K562 (cell line): ENCODE measurements around the gene DCLK2. TPM values are rescaled to one million over a fixed set of nuclear protein-coding genes. Genes with fewer than 3 reads are reported as not detected.
A peak's percentile ranks its signal among the peaks of the same experiment; 100 is the strongest.

ENCODE experiments used
- ATAC-seq: fragments of 200-7000 bp; cut with Tn5 transposase; 3 replicates; pipeline ENCODE4 v1.9.1; 2020; ENCODE audit warnings: moderate library complexity
- BruUV-seq: library from RNA; stranded (reverse); fragments of 400-500 nt; replicated peaks from 2 replicates; lab custom pipeline; 2021; lab: Mats Ljungman, UMichigan
- CTCF ChIA-PET: fragments of 300-600 bp; formaldehyde crosslinking; extraction: SDS; loops from one replicate; lab custom pipeline; 2021; ENCODE audit warnings: low intra/inter-chr PET ratio; lab: Yijun Ruan, JAX
- POLR2A ChIA-PET: fragments of 300-600, 350-650 bp; sonication (Branson Sonifier 250); formaldehyde crosslinking; extraction: SDS; loops from one replicate; lab custom pipeline; 2021; ENCODE audit warnings: antibody characterized with exemption, inconsistent platforms; lab: Yijun Ruan, JAX
- DNase-seq, 4 experiments: peaks; one replicate each; pipeline versions ENCODE4 v3.0.0 to v3.0.0-alpha.2; 2011 to 2018; ENCODE audit warnings: low spot score in 3 of 4, mixed read lengths in 3 of 4; ENCODE audit errors: extremely low read depth in 1 of 4
- FAIRE-seq: peaks from 2 replicates; lab custom pipeline; 2011; peaks lifted over from hg19 to GRCh38; lab: Jason Lieb, UNC
- H2AFZ ChIP-seq: 2 replicates; pipeline ENCODE4 v1.6.0; 2011; ENCODE audit warnings: low read depth, low read length, control low read depth, inconsistent platforms
- H3K27ac ChIP-seq: fragments of 200-600 bp; 3 replicates; pipeline ENCODE4 v1.8.0; 2011; ENCODE audit warnings: low read depth, mild to moderate bottlenecking, control low read depth, inconsistent platforms, low read length, moderate library complexity, mixed read lengths; ENCODE audit errors: extremely low read depth
- H3K27me3 ChIP-seq, 2 experiments: fragments of 300-600 bp in 1 of 2; 2 replicates in 1 of 2; 3 replicates in 1 of 2; pipeline versions ENCODE4 v1.6.0 to v1.8.0; 2011; ENCODE audit warnings: inconsistent platforms in 2 of 2, low read length in 2 of 2, mild to moderate bottlenecking in 1 of 2, mixed read lengths in 1 of 2, moderate library complexity in 1 of 2; ENCODE audit not compliant: control insufficient read depth in 2 of 2, insufficient read depth in 2 of 2
- H3K36me3 ChIP-seq: fragments of 300-600 bp; 3 replicates; pipeline ENCODE4 v1.8.0; 2011; ENCODE audit warnings: mild to moderate bottlenecking, low read length, inconsistent platforms; ENCODE audit not compliant: control insufficient read depth, insufficient read depth
- H3K4me1 ChIP-seq, 2 experiments: fragments of 200-600 bp in 1 of 2; replicated peaks in 1 of 2; 2 replicates in 1 of 2; 3 replicates in 1 of 2; pipeline versions ENCODE4 v1.5.1 to v1.8.0; 2011; ENCODE audit warnings: inconsistent platforms in 2 of 2, low read length in 2 of 2, mild to moderate bottlenecking in 1 of 2, mixed read lengths in 1 of 2, moderate library complexity in 1 of 2; ENCODE audit not compliant: control insufficient read depth in 2 of 2, insufficient read depth in 2 of 2
- H3K4me2 ChIP-seq: 2 replicates; pipeline ENCODE4 v1.6.1; 2011; ENCODE audit warnings: low read length, control low read depth, inconsistent platforms, mixed read lengths; ENCODE audit not compliant: insufficient read depth
- H3K4me3 ChIP-seq: fragments of 200-600 bp; sonication (generic), shearing (Covaris generic); 2 replicates; pipeline ENCODE4 v1.5.1; 2016; ENCODE audit warnings: control low read depth, inconsistent platforms
- H3K79me2 ChIP-seq: fragments of 200-600 bp; 3 replicates; pipeline ENCODE4 v1.8.0; 2011; ENCODE audit warnings: low read length, inconsistent platforms; ENCODE audit not compliant: control insufficient read depth, insufficient read depth
- H3K9ac ChIP-seq, 2 experiments: 2 replicates each; pipeline versions ENCODE4 v1.6.0 to v1.6.1; 2011; ENCODE audit warnings: low read depth in 2 of 2, low read length in 2 of 2, control low read depth in 1 of 2, inconsistent platforms in 1 of 2, mild to moderate bottlenecking in 1 of 2, mixed read lengths in 1 of 2; ENCODE audit not compliant: insufficient read depth in 1 of 2
- H3K9me1 ChIP-seq: one replicate; pipeline ENCODE4 v1.6.0; 2011; ENCODE audit warnings: inconsistent platforms, mild to moderate bottlenecking, low read length, moderate library complexity; ENCODE audit not compliant: control insufficient read depth, insufficient read depth
- H3K9me3 ChIP-seq: replicated peaks from 2 replicates; pipeline ENCODE4 v1.5.1; 2011; ENCODE audit warnings: low read depth, low read length, inconsistent platforms; ENCODE audit not compliant: control insufficient read depth, insufficient read depth
- H4K20me1 ChIP-seq: replicated peaks from 2 replicates; pipeline ENCODE4 v1.6.1; 2011; ENCODE audit warnings: low read length, inconsistent platforms, mixed read lengths; ENCODE audit not compliant: control insufficient read depth, insufficient read depth
- GABPA ChIP-seq: fragments of 200-800 bp; sonication (Bioruptor generic); conservative IDR thresholded peaks from 2 replicates; pipeline ENCODE4 v1.6.1; 2016; ENCODE audit warnings: low read depth, missing genetic modification characterization, missing compliant biosample characterization
- ZNF121 ChIP-seq: sonication (generic); formaldehyde crosslinking; conservative IDR thresholded peaks from 2 replicates; pipeline ENCODE4 v1.8.0; 2022; ENCODE audit warnings: missing genetic modification reagents
- WGBS: fragments of 100-300 bp; shearing (Covaris generic); methylation state at CpG from one replicate; pipeline ENCODE4 v1.1.6; 2016; ENCODE audit warnings: low coverage, mixed read lengths; ENCODE audit not compliant: insufficient coverage; ENCODE audit errors: missing lambda C conversion rate; 5-methylcytosine and 5-hydroxymethylcytosine counted together
- in situ Hi-C: fragments of 300-500 bp; cut with MboI; formaldehyde crosslinking; loops from 4 replicates; pipeline ENCODE4 v1.15.0; 2018; ENCODE audit warnings: inconsistent platforms, mixed read lengths
- intact Hi-C: fragments of 100-400 bp; cut with micrococcal nuclease; formaldehyde crosslinking; loops from 2 replicates; pipeline ENCODE4 v1.14.2; 2022
- polyA plus RNA-seq, 8 experiments: library from polyadenylated mRNA; depleted of rRNA in 4 of 8; stranded (reverse) in 5 of 8; unstranded in 3 of 8; fragments of >200 nt; fragmentation: Nextera tagmentation in 2 of 8; fragmentation: Illumina TruSeq in 1 of 8; extraction: Ambion mirVana in 2 of 8; extraction: Trizol in 1 of 8; gene quantifications; 2 replicates each; pipeline versions ENCODE4 v1.2.1 to v1.2.3, GENCODE V29; 2011 to 2014; ENCODE audit warnings: inconsistent platforms in 1 of 8, missing spikeins in 1 of 8
- total RNA-seq, 7 experiments: library from RNA; depleted of rRNA in 6 of 7; stranded (reverse); fragments of >200 nt in 6 of 7; fragmentation: Illumina TruSeq in 2 of 7; extraction: Trizol in 2 of 7; gene quantifications; 2 replicates each; pipeline versions ENCODE4 v1.2.1 to v1.2.3, GENCODE V29; 2011 to 2021; ENCODE audit warnings: low replicate concordance in 1 of 7
- TF ChIP-seq, protein P1 (sequence below), 2 experiments: fragments of 450-650 bp; formaldehyde crosslinking in 1 of 2; IDR thresholded peaks; 2 replicates each; pipeline versions ENCODE4 v1.4.0 to v1.6.1; 2014 to 2020; ENCODE audit warnings: mild to moderate bottlenecking in 2 of 2, borderline replicate concordance in 1 of 2, low read depth in 1 of 2

DCLK2 gene
- total and polyA plus RNA-seq, 9 of the 15 experiments (the other 6 are each of a cell fraction or from before 2014, with no cell fraction given): not detected

DNA sequence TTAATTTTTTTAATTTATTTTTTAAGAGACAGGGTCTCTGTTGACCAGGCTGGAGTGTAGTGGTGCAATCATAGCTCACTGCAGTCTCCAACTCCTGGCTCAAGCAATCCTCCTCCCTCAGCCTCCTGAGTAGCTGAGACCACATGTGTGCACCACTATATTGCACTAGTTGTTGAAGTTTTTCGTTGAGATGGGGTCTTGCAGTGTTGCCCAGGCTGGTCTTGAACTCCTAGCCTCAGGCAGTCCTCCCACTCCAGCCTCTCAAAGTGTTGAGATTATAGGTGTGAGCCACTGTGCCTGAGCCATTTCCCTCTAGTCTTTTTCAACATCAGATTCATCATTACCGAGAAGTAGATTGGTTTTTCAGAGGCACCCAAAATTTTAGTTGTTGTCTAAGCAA is 165.7 kb downstream of the DCLK2 start:
- POLR2A ChIA-PET: interaction anchor here (0.7 kb wide), 1 partner anchor 8 kb away, joined by 3 read pairs; no protein-coding TSS in a partner anchor
- Histone ChIP-seq H4K20me1 (no peaks in the 10 kb centered on the region), H3K9ac (no peak overlapping the region), H3K9me1 (no peaks in the 10 kb centered on the region), H3K4me1 (no peaks in the 10 kb centered on the region; a peak in 1 of 5 replicates), H3K27me3 (no peaks in the 10 kb centered on the region), H3K4me3 (no peak overlapping the region), H3K4me2 (no peak overlapping the region), H3K79me2 (no peaks in the 10 kb centered on the region), H2AFZ (no peak overlapping the region), H3K27ac (no peak overlapping the region), H3K36me3 (no peaks in the 10 kb centered on the region), H3K9me3 (no peaks in the 10 kb centered on the region)
- intact Hi-C loops: loop anchor here (2.0 kb wide), 1 partner anchor 263 kb away; no protein-coding TSS in a partner anchor
- CTCF ChIA-PET: interaction anchor here (1.5 kb wide), 1 partner anchor 624 kb away, joined by 5 read pairs; no protein-coding TSS in a partner anchor
- FAIRE-seq (no peak), DNase-seq (no peak), ATAC-seq (no peak)
- TF ChIP-seq ZNF121 (CRISPR knock-in tag) (peak; percentile 58; the same call in 1 of the 2 replicates), GABPA (tag) (no peak)
- no TSS peak for BruUV-seq
- in situ Hi-C loops: no loop called here
- 3% methylated on average over 2 of the region's 2 CpGs for WGBS

DNA sequence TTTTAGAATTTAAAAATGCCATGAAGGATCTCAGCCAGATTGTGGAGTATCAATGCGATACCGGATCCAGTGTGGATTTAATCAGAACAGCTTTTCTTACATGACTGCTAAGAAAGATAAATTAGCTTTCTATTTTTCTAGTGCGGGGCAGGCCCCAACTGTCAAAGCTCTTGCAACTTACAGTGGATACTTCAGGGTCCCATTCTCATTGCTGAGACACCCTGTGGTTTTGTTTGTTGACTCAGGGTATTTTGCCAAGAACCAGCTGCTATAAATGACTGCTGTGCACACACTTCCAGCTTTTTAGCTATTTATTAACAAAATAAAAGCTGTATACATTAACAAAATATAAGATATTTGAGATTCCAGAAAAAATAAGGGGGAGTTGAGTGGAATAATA is 166.4 kb downstream of the DCLK2 start:
- POLR2A ChIA-PET: interaction anchor here (0.7 kb wide), 1 partner anchor 9 kb away, joined by 3 read pairs; no protein-coding TSS in a partner anchor
- intact Hi-C loops: no loop called here
- H3K9ac ChIP-seq: no peak overlapping the region
- no peaks in the 10 kb centered on the region for H3K9me3 ChIP-seq
- no peak overlapping the region for H3K27ac ChIP-seq
- WGBS: 5% methylated on average over 3 of the region's 3 CpGs
- H3K79me2 ChIP-seq: no peaks in the 10 kb centered on the region
- FAIRE-seq: no peak
- no peak for DNase-seq
- no peaks in the 10 kb centered on the region; a peak in 1 of 5 replicates for H3K4me1 ChIP-seq
- CTCF ChIA-PET: interaction anchor here (0.6 kb wide), 1 partner anchor 331 kb away, joined by 3 read pairs; no protein-coding TSS in a partner anchor
- H3K9me1 ChIP-seq: no peaks in the 10 kb centered on the region
- no TSS peak for BruUV-seq
- H4K20me1 ChIP-seq: no peaks in the 10 kb centered on the region
- no peaks in the 10 kb centered on the region for H3K36me3 ChIP-seq
- in situ Hi-C loops: no loop called here
- H3K4me2 ChIP-seq: no peak overlapping the region
- H2AFZ ChIP-seq: no peak overlapping the region
- ATAC-seq: no peak
- H3K27me3 ChIP-seq: no peaks in the 10 kb centered on the region
- H3K4me3 ChIP-seq: no peak overlapping the region
- TF ChIP-seq, protein P1, sequence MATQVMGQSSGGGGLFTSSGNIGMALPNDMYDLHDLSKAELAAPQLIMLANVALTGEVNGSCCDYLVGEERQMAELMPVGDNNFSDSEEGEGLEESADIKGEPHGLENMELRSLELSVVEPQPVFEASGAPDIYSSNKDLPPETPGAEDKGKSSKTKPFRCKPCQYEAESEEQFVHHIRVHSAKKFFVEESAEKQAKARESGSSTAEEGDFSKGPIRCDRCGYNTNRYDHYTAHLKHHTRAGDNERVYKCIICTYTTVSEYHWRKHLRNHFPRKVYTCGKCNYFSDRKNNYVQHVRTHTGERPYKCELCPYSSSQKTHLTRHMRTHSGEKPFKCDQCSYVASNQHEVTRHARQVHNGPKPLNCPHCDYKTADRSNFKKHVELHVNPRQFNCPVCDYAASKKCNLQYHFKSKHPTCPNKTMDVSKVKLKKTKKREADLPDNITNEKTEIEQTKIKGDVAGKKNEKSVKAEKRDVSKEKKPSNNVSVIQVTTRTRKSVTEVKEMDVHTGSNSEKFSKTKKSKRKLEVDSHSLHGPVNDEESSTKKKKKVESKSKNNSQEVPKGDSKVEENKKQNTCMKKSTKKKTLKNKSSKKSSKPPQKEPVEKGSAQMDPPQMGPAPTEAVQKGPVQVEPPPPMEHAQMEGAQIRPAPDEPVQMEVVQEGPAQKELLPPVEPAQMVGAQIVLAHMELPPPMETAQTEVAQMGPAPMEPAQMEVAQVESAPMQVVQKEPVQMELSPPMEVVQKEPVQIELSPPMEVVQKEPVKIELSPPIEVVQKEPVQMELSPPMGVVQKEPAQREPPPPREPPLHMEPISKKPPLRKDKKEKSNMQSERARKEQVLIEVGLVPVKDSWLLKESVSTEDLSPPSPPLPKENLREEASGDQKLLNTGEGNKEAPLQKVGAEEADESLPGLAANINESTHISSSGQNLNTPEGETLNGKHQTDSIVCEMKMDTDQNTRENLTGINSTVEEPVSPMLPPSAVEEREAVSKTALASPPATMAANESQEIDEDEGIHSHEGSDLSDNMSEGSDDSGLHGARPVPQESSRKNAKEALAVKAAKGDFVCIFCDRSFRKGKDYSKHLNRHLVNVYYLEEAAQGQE (IDR thresholded peaks at IDR 0.05; ENCODE audit: borderline replicate concordance): no peak
- TF ChIP-seq, protein P1 (CRISPR knock-in tag; IDR thresholded peaks at IDR 0.05; ENCODE audit: low read depth): no peak
